ENCODE results near the gene CR2.

DNA sequence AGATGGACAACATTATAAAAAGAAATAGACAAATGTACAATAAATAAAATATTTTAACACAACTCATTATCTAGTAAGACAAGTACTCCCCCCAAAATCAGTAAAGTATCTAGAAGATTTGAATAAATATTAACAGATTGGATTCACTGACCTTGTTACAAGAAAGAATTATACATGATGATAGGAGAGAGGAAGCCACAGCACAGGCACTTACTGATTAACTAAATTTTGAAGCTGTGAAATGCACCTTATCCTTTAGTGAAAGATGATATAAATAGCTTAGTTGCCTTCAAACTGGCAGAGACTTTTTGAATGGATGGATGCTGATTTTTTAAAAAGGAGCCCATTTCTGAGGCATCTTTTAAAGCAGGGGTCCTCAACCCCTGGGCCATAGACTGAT, 50.3 kb downstream of the CR2 start:
- TF ChIP-seq, protein P1, sequence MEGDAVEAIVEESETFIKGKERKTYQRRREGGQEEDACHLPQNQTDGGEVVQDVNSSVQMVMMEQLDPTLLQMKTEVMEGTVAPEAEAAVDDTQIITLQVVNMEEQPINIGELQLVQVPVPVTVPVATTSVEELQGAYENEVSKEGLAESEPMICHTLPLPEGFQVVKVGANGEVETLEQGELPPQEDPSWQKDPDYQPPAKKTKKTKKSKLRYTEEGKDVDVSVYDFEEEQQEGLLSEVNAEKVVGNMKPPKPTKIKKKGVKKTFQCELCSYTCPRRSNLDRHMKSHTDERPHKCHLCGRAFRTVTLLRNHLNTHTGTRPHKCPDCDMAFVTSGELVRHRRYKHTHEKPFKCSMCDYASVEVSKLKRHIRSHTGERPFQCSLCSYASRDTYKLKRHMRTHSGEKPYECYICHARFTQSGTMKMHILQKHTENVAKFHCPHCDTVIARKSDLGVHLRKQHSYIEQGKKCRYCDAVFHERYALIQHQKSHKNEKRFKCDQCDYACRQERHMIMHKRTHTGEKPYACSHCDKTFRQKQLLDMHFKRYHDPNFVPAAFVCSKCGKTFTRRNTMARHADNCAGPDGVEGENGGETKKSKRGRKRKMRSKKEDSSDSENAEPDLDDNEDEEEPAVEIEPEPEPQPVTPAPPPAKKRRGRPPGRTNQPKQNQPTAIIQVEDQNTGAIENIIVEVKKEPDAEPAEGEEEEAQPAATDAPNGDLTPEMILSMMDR (IDR thresholded peaks at IDR 0.05): no peak
- no peak for TF ChIP-seq POLR2A (IDR thresholded peaks at IDR 0.05)

Data from tibial nerve (tissue), 3 donors.